ENCODE data around the gene LINC00632.
A peak's percentile ranks its signal among the peaks of the same experiment; 100 is the strongest.
"Not testable (repeated sequence)": the region's sequence is repeated elsewhere in the genome, so short reads cannot be mapped to it uniquely, and the experiment has no call there.

The LINC00632 gene

GRCh38 chrX:140709421-140709846 is at the start of gene LINC00632:
TSS of gene LINC00632 (plus strand) at chrX:140709759.
- DNase-seq (ENCODE audit: low spot score), result no peak

GRCh38 chrX:140661643-140662042 is 47.9 kb upstream of the LINC00632 start:
- no peak for DNase-seq (ENCODE audit: low spot score)

GRCh38 chrX:140664939-140665338 is 44.6 kb upstream of the LINC00632 start:
- DNase-seq (ENCODE audit: low spot score), result peak; percentile 11

GRCh38 chrX:140672840-140673731 is 36.5 kb upstream of the LINC00632 start:
- DNase-seq (ENCODE audit: low spot score), result peak; percentile 59

- DNase-seq (ENCODE audit: low spot score), result no peak
Measured at GRCh38 chrX:140687706-140688105, 21.9 kb upstream of the LINC00632 start.

- DNase-seq (ENCODE audit: low spot score), result not testable (repeated sequence)
Measured at GRCh38 chrX:140691596-140691995, 18.0 kb upstream of the LINC00632 start.

GRCh38 chrX:140697618-140698017 is 11.9 kb upstream of the LINC00632 start:
- DNase-seq (ENCODE audit: low spot score), result no peak

GRCh38 chrX:140701480-140701879 is 8.1 kb upstream of the LINC00632 start:
- DNase-seq (ENCODE audit: low spot score), result peak; percentile 6

GRCh38 chrX:140710710-140711109 is 1.2 kb downstream of the LINC00632 start:
- DNase-seq (ENCODE audit: low spot score), result no peak

- DNase-seq (ENCODE audit: low spot score), result no peak
Measured at GRCh38 chrX:140711894-140712293, 2.3 kb downstream of the LINC00632 start.

- DNase-seq (ENCODE audit: low spot score), result peak; percentile 19
Measured at GRCh38 chrX:140712413-140713173, 3.0 kb downstream of the LINC00632 start.

GRCh38 chrX:140713174-140713539 is 3.6 kb downstream of the LINC00632 start:
- no peak for DNase-seq (ENCODE audit: low spot score)

- no peak for DNase-seq (ENCODE audit: low spot score)
Measured at GRCh38 chrX:140715787-140716186, 6.2 kb downstream of the LINC00632 start.

GRCh38 chrX:140723121-140723715 is 13.7 kb downstream of the LINC00632 start:
- no peak for DNase-seq (ENCODE audit: low spot score)

- DNase-seq (ENCODE audit: low spot score), result no peak
Measured at GRCh38 chrX:140724309-140724708, 14.8 kb downstream of the LINC00632 start.

GRCh38 chrX:140724736-140725135 is 15.2 kb downstream of the LINC00632 start:
- no peak for DNase-seq (ENCODE audit: low spot score)

GRCh38 chrX:140725500-140725899 is 15.9 kb downstream of the LINC00632 start:
- no peak for DNase-seq (ENCODE audit: low spot score)

GRCh38 chrX:140733766-140734342 is 24.3 kb downstream of the LINC00632 start:
- DNase-seq (ENCODE audit: low spot score), result peak; percentile 30

- no peak for DNase-seq (ENCODE audit: low spot score)
Measured at GRCh38 chrX:140744085-140744484, 34.5 kb downstream of the LINC00632 start.

- no peak for DNase-seq (ENCODE audit: low spot score)
Measured at GRCh38 chrX:140756941-140757340, 47.4 kb downstream of the LINC00632 start.

- peak; percentile 21 for DNase-seq (ENCODE audit: low spot score)
Measured at GRCh38 chrX:140762061-140762460, 52.5 kb downstream of the LINC00632 start.

- no peak for DNase-seq (ENCODE audit: low spot score)
Measured at GRCh38 chrX:140764401-140764919, 54.9 kb downstream of the LINC00632 start.
